ENCODE results near the gene FERMT2.

GRCh38 chr14:52937306-52937705 is 13.5 kb downstream of the FERMT2 start:
- no peak for TF ChIP-seq CTCF (IDR thresholded peaks at IDR 0.05)
- TF ChIP-seq POLR2A (IDR thresholded peaks at IDR 0.05), result no peak
